Lung (tissue), 12 donors: ENCODE data around the gene MISP3. TPM values are rescaled to one million over a fixed set of nuclear protein-coding genes. Genes with fewer than 3 reads are reported as not detected.

Source experiments
- ATAC-seq: fragments of 200-7000 bp; cut with Tn5 transposase; one replicate; pipeline ENCODE4 v1.9.1; 2020; ENCODE audit warnings: moderate number of reproducible peaks; ENCODE audit not compliant: insufficient read depth, low FRiP score
- DNase-seq, 3 donors: peaks; one replicate each; pipeline ENCODE4 v3.0.0-alpha.2; 2013 to 2017
- H3K27ac ChIP-seq, 2 donors: one replicate each; pipeline ENCODE4 v1.5.1; 2013; ENCODE audit warnings: mild to moderate bottlenecking in 2 of 2, moderate library complexity in 2 of 2, control low read depth in 1 of 2, inconsistent platforms in 1 of 2, low read depth in 1 of 2, low read length in 1 of 2
- H3K27me3 ChIP-seq, 3 donors: one replicate each; pipeline ENCODE4 v1.5.1; 2013; ENCODE audit warnings: low read length in 2 of 3; ENCODE audit not compliant: control insufficient read depth in 3 of 3, insufficient read depth in 3 of 3
- H3K36me3 ChIP-seq, 4 donors: one replicate each; pipeline ENCODE4 v1.5.1; 2013; ENCODE audit warnings: low read length in 4 of 4, mild to moderate bottlenecking in 1 of 4, moderate library complexity in 1 of 4; ENCODE audit not compliant: control insufficient read depth in 4 of 4, insufficient read depth in 4 of 4
- H3K4me1 ChIP-seq, 5 donors: one replicate each; pipeline ENCODE4 v1.5.1; 2013; ENCODE audit warnings: low read length in 5 of 5, mild to moderate bottlenecking in 2 of 5, moderate library complexity in 1 of 5; ENCODE audit not compliant: control insufficient read depth in 5 of 5, insufficient read depth in 5 of 5
- H3K4me3 ChIP-seq: one replicate; pipeline ENCODE4 v1.5.1; 2013; ENCODE audit warnings: mild to moderate bottlenecking, control low read depth, moderate library complexity
- H3K9ac ChIP-seq, 2 donors: one replicate each; pipeline ENCODE4 v1.5.1; 2013; ENCODE audit warnings: low read length in 2 of 2, control low read depth in 1 of 2; ENCODE audit not compliant: insufficient read depth in 1 of 2
- H3K9me3 ChIP-seq, 4 donors: one replicate each; pipeline ENCODE4 v1.5.1; 2013; ENCODE audit warnings: low read length in 3 of 4, mild to moderate bottlenecking in 1 of 4, moderate library complexity in 1 of 4; ENCODE audit not compliant: control insufficient read depth in 4 of 4, insufficient read depth in 3 of 4
- WGBS, 2 donors: extraction: QIAGEN DNeasy Blood & Tissue Kit; methylation state at CpG; one replicate each; pipeline ENCODE4 v1.1.7; 2013; 5-methylcytosine and 5-hydroxymethylcytosine counted together
- polyA plus RNA-seq, 2 donors: library from polyadenylated mRNA; stranded (reverse); fragments of 200-250 nt; gene quantifications; one replicate each; pipeline ENCODE4 v1.2.1, GENCODE V29; 2013
- total RNA-seq, 2 donors: library from RNA; depleted of rRNA in 1 of 2; stranded (reverse); fragments of >200 nt in 1 of 2; gene quantifications; one replicate each; pipeline ENCODE4 v1.2.1, GENCODE V29; 2014 to 2021
- TF ChIP-seq, protein P1 (sequence below): IDR thresholded peaks from 2 replicates; pipeline ENCODE4 v1.5.1; 2012; ENCODE audit warnings: mild to moderate bottlenecking; ENCODE audit errors: control extremely low read depth, extremely low read depth
- donor health status: control.
- donor health status: control.
- donor health status: Bipolar disorder and iron deficiency.
- donor health status: healthy.
- donor health status: DM: yes; HTN: yes; CAD: no.

MISP3 gene
- total and polyA plus RNA-seq, 4 donors = 3.5 to 11.2 (median 7.4) TPM

DNA sequence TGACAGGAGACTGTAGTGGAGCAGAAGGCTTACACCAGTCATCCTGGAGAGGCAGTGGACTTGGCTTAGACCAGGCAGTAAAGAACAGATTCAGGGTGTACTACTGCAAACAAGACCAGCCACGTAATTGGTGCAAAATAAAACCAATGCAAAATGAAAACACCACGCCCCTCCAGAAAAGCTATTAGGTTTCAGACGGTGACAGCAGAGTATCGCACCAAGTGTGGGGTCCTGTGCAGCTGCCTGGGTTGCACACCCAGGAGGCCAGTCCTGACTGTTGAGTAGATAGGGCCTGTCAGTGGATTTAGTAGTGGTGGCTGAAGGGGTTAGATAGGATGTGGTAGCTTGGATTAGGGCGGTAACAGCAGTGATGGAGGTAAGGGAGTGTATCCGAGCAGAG lies 50.3 kb downstream of the MISP3 start:
- Histone ChIP-seq H3K4me1 (peaks cover 3 to 17% (median 9%) of the 10 kb centered on the region in 5 donors), H3K4me3 (no peak overlapping the region), H3K9ac (no peak overlapping the region), H3K27ac (no peak overlapping the region), H3K27me3 (no peaks in the 10 kb centered on the region), H3K9me3 (no peaks in the 10 kb centered on the region), H3K36me3 (peaks cover 0 to 3% (median 0%) of the 10 kb centered on the region in 4 donors)
- no peak for DNase-seq
- 95 to 96% methylated on average over 6 of the region's 6 CpGs for whole genome bisulfite sequencing, 2 donors
- ATAC-seq = no peak
- TF ChIP-seq, protein P1, sequence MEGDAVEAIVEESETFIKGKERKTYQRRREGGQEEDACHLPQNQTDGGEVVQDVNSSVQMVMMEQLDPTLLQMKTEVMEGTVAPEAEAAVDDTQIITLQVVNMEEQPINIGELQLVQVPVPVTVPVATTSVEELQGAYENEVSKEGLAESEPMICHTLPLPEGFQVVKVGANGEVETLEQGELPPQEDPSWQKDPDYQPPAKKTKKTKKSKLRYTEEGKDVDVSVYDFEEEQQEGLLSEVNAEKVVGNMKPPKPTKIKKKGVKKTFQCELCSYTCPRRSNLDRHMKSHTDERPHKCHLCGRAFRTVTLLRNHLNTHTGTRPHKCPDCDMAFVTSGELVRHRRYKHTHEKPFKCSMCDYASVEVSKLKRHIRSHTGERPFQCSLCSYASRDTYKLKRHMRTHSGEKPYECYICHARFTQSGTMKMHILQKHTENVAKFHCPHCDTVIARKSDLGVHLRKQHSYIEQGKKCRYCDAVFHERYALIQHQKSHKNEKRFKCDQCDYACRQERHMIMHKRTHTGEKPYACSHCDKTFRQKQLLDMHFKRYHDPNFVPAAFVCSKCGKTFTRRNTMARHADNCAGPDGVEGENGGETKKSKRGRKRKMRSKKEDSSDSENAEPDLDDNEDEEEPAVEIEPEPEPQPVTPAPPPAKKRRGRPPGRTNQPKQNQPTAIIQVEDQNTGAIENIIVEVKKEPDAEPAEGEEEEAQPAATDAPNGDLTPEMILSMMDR = no peak

Other genes with a start within 250 kb of the MISP3 start
- gene NANOS3, start 195.7 kb upstream of the MISP3 start, total RNA-seq = 1 to 10 TPM in 1 of 2 donors, not detected in 1; 1.5 TPM
- under 1 TPM; 0.81 to 0.82 TPM for gene NANOS3, start 195.7 kb upstream of the MISP3 start, polyA plus RNA-seq
- gene BRME1, start 166.7 kb upstream of the MISP3 start, total RNA-seq = 1 to 10 TPM; 2.9 to 3.0 TPM
- 1 to 10 TPM; 1.3 to 3.2 TPM for gene BRME1, start 166.7 kb upstream of the MISP3 start, polyA plus RNA-seq
- gene CC2D1A, start 166.6 kb upstream of the MISP3 start, total RNA-seq = 10 to 100 TPM; 19.9 to 39.5 TPM
- gene CC2D1A, start 166.6 kb upstream of the MISP3 start, polyA plus RNA-seq = 10 to 100 TPM; 19.3 to 38.9 TPM
- 1 to 10 TPM in 1 of 2 donors, under 1 TPM in 1; 0.88 to 6.4 TPM for gene PODNL1, start 134.4 kb upstream of the MISP3 start, total RNA-seq
- under 1 TPM; 0.55 to 0.95 TPM for gene PODNL1, start 134.4 kb upstream of the MISP3 start, polyA plus RNA-seq
- gene DCAF15, start 120.3 kb upstream of the MISP3 start, total RNA-seq = 10 to 100 TPM; 13.8 to 37.9 TPM
- gene DCAF15, start 120.3 kb upstream of the MISP3 start, polyA plus RNA-seq = 10 to 100 TPM; 29.0 to 56.1 TPM
- 10 to 100 TPM; 10.1 to 18.6 TPM for gene RFX1, start 66.5 kb upstream of the MISP3 start, total RNA-seq
- gene RFX1, start 66.5 kb upstream of the MISP3 start, polyA plus RNA-seq = 1 to 10 TPM; 5.7 to 5.9 TPM
- gene RLN3, start 44.6 kb upstream of the MISP3 start, total RNA-seq = under 1 TPM in 1 of 2 donors, not detected in 1; 0.52 TPM
- gene RLN3, start 44.6 kb upstream of the MISP3 start, polyA plus RNA-seq = under 1 TPM in 1 of 2 donors, not detected in 1; 0.50 TPM
- gene IL27RA, start 41.0 kb upstream of the MISP3 start, total RNA-seq = 10 to 100 TPM in 1 of 2 donors, 1 to 10 TPM in 1; 8.4 to 21.5 TPM
- 10 to 100 TPM in 1 of 2 donors, 1 to 10 TPM in 1; 7.0 to 22.7 TPM for gene IL27RA, start 41.0 kb upstream of the MISP3 start, polyA plus RNA-seq
- 10 to 100 TPM in 1 of 2 donors, under 1 TPM in 1; 0.71 to 14.3 TPM for gene PALM3, start 10.7 kb upstream of the MISP3 start, total RNA-seq
- 10 to 100 TPM in 1 of 2 donors, 1 to 10 TPM in 1; 2.5 to 20.6 TPM for gene PALM3, start 10.7 kb upstream of the MISP3 start, polyA plus RNA-seq
- gene C19orf67, start 13.0 kb downstream of the MISP3 start, total RNA-seq = 1 to 10 TPM in 1 of 2 donors, under 1 TPM in 1; 0.37 to 1.0 TPM
- under 1 TPM in 1 of 2 donors, not detected in 1; 0.38 TPM for gene C19orf67, start 13.0 kb downstream of the MISP3 start, polyA plus RNA-seq
- gene SAMD1, start 18.0 kb downstream of the MISP3 start, total RNA-seq = 10 to 100 TPM; 32.9 to 48.8 TPM
- gene SAMD1, start 18.0 kb downstream of the MISP3 start, polyA plus RNA-seq = 10 to 100 TPM; 36.8 to 42.1 TPM
- gene PRKACA, start 45.0 kb downstream of the MISP3 start, total RNA-seq = 100 to 1,000 TPM in 1 of 2 donors, 10 to 100 TPM in 1; 43.7 to 103 TPM
- gene PRKACA, start 45.0 kb downstream of the MISP3 start, polyA plus RNA-seq = 10 to 100 TPM; 54.3 to 81.5 TPM
- gene ASF1B, start 63.8 kb downstream of the MISP3 start, total RNA-seq = 1 to 10 TPM; 2.4 to 3.5 TPM
- gene ASF1B, start 63.8 kb downstream of the MISP3 start, polyA plus RNA-seq = 1 to 10 TPM; 4.1 to 5.9 TPM
- 10 to 100 TPM; 22.6 to 35.9 TPM for gene ADGRL1, start 133.4 kb downstream of the MISP3 start, total RNA-seq
- 10 to 100 TPM in 1 of 2 donors, 1 to 10 TPM in 1; 9.4 to 16.0 TPM for gene ADGRL1, start 133.4 kb downstream of the MISP3 start, polyA plus RNA-seq